SK-N-SH (cell line): ENCODE measurements around the gene CPM. TPM values are rescaled to one million over a fixed set of nuclear protein-coding genes. Genes with fewer than 3 reads are reported as not detected.

Experiments
- CTCF ChIA-PET: fragments of 300-600, 350-600 bp; formaldehyde crosslinking; extraction: SDS; loops from one replicate; lab custom pipeline; 2021; lab: Yijun Ruan, JAX
- POLR2A ChIA-PET: fragments of 350-600 bp; sonication (Branson Sonifier 250); formaldehyde crosslinking; extraction: SDS; loops from one replicate; lab custom pipeline; 2020; ENCODE audit warnings: antibody characterized with exemption, inconsistent platforms; lab: Yijun Ruan, JAX
- DNase-seq: peaks from one replicate; pipeline ENCODE4 v3.0.0; 2012
- H2AFZ ChIP-seq: fragments of 200-600 bp; sonication (generic); 2 replicates; pipeline ENCODE4 v1.8.1; 2016; ENCODE audit warnings: antibody characterized with exemption, mild to moderate bottlenecking, low read depth
- H3F3A ChIP-seq: fragments of 200-600 bp; sonication (generic); replicated peaks from 2 replicates; pipeline ENCODE3; 2016; ENCODE audit warnings: antibody characterized with exemption, mild to moderate bottlenecking; ENCODE audit not compliant: insufficient read depth
- H3K27ac ChIP-seq, 2 experiments: fragments of 200-500 bp in 1 of 2; fragments of 200-600 bp in 1 of 2; sonication (Bioruptor generic) in 1 of 2; sonication (generic), shearing (Covaris generic) in 1 of 2; 2 replicates each; pipeline versions ENCODE4 v1.5.1 to v1.6.1; 2014 to 2016; ENCODE audit warnings: low read depth in 2 of 2, inconsistent platforms in 1 of 2, low read length in 1 of 2, mild to moderate bottlenecking in 1 of 2, mixed read lengths in 1 of 2
- H3K27me3 ChIP-seq: fragments of 200-600 bp; sonication (generic), shearing (Covaris generic); 2 replicates; pipeline ENCODE4 v1.6.1; 2016; ENCODE audit warnings: mixed run types; ENCODE audit not compliant: insufficient read depth
- H3K36me3 ChIP-seq, 2 experiments: fragments of 200-500 bp in 1 of 2; fragments of 200-600 bp in 1 of 2; sonication (Bioruptor generic) in 1 of 2; sonication (generic) in 1 of 2; replicated peaks in 1 of 2; 2 replicates each; pipeline versions ENCODE3 to v1.5.1; 2014 to 2016; ENCODE audit warnings: low read length in 1 of 2, mild to moderate bottlenecking in 1 of 2; ENCODE audit not compliant: insufficient read depth in 2 of 2, control insufficient read depth in 1 of 2
- H3K4me1 ChIP-seq, 2 experiments: fragments of 200-500 bp in 1 of 2; fragments of 200-600 bp in 1 of 2; sonication (Bioruptor generic) in 1 of 2; sonication (generic), shearing (Covaris generic) in 1 of 2; 2 replicates each; pipeline versions ENCODE4 v1.5.1 to v1.6.1; 2014 to 2016; ENCODE audit warnings: low read depth in 1 of 2, low read length in 1 of 2, mixed run types in 1 of 2; ENCODE audit not compliant: insufficient read depth in 2 of 2, control insufficient read depth in 1 of 2
- H3K4me2 ChIP-seq: fragments of 200-600 bp; sonication (generic), shearing (Covaris generic); 2 replicates; pipeline ENCODE4 v1.6.1; 2017; ENCODE audit warnings: mixed run types
- H3K4me3 ChIP-seq, 2 experiments: fragments of 200-500 bp in 1 of 2; fragments of 200-600 bp in 1 of 2; sonication (Bioruptor generic) in 1 of 2; sonication (generic), shearing (Covaris generic) in 1 of 2; 2 replicates each; pipeline versions ENCODE4 v1.5.1 to v1.8.1; 2014 to 2016; ENCODE audit warnings: low read depth in 2 of 2, inconsistent platforms in 1 of 2, low read length in 1 of 2, mild to moderate bottlenecking in 1 of 2, mixed read lengths in 1 of 2, moderate library complexity in 1 of 2
- H3K79me2 ChIP-seq: fragments of 200-600 bp; sonication (generic); 2 replicates; pipeline ENCODE4 v1.8.1; 2017; ENCODE audit warnings: mild to moderate bottlenecking; ENCODE audit not compliant: insufficient read depth
- H3K9ac ChIP-seq: fragments of 200-600 bp; sonication (generic); 2 replicates; pipeline ENCODE4 v1.6.1; 2017; ENCODE audit warnings: mixed run types
- H3K9me2 ChIP-seq: fragments of 200-600 bp; sonication (generic); 2 replicates; pipeline ENCODE4 v1.6.1; 2017; ENCODE audit warnings: mixed run types
- H3K9me3 ChIP-seq: fragments of 200-600 bp; sonication (generic); 2 replicates; pipeline ENCODE4 v1.6.1; 2017; ENCODE audit warnings: mixed run types, mild to moderate bottlenecking, moderate library complexity
- H4K20me1 ChIP-seq: fragments of 200-600 bp; sonication (generic); 2 replicates; pipeline ENCODE4 v1.6.1; 2017; ENCODE audit warnings: mild to moderate bottlenecking, mixed run types; ENCODE audit not compliant: insufficient read depth
- ELF1 ChIP-seq: IDR thresholded peaks from 2 replicates; pipeline ENCODE4 v1.4.0; 2012
- FOXM1 ChIP-seq: IDR thresholded peaks from 2 replicates; pipeline ENCODE4 v1.4.0; 2012; ENCODE audit warnings: low read depth, mild to moderate bottlenecking
- MEF2A ChIP-seq: IDR thresholded peaks from 2 replicates; pipeline ENCODE4 v1.4.0; 2012; ENCODE audit warnings: low read depth, borderline replicate concordance
- RCOR1 ChIP-seq: fragments of 150-350 bp; IDR thresholded peaks from 2 replicates; pipeline ENCODE4 v1.6.1; 2017; ENCODE audit warnings: antibody characterized with exemption, low read length
- RFX5 ChIP-seq: IDR thresholded peaks from 2 replicates; pipeline ENCODE4 v1.6.1; 2012; ENCODE audit warnings: mild to moderate bottlenecking, improper control_type of control experiment, low read length
- RXRA ChIP-seq: IDR thresholded peaks from 2 replicates; pipeline ENCODE4 v1.4.0; 2012; ENCODE audit warnings: low read depth, mild to moderate bottlenecking, borderline replicate concordance
- TAF1 ChIP-seq: IDR thresholded peaks from 2 replicates; pipeline ENCODE4 v1.6.1; 2012; ENCODE audit warnings: low read depth, mild to moderate bottlenecking, low read length, moderate library complexity, borderline replicate concordance
- TCF12 ChIP-seq: IDR thresholded peaks from 2 replicates; pipeline ENCODE4 v1.4.0; 2012
- TEAD4 ChIP-seq: IDR thresholded peaks from 2 replicates; pipeline ENCODE4 v1.4.0; 2012; ENCODE audit warnings: mild to moderate bottlenecking, borderline replicate concordance; ENCODE audit not compliant: insufficient read depth
- YY1 ChIP-seq: IDR thresholded peaks from 2 replicates; pipeline ENCODE4 v1.4.0; 2012; ENCODE audit warnings: low read depth, mild to moderate bottlenecking
- WGBS: methylation state at CpG from one replicate; pipeline ENCODE4 v1.1.6; 2017; ENCODE audit warnings: low lambda C conversion rate; 5-methylcytosine and 5-hydroxymethylcytosine counted together
- polyA plus RNA-seq, 3 experiments: library from polyadenylated mRNA; depleted of rRNA; stranded (reverse); fragments of >200 nt; gene quantifications; 2 replicates each; pipeline ENCODE4 v1.2.3, GENCODE V29; 2012
- TF ChIP-seq, protein P1 (sequence below): fragments of 200-600 bp; sonication (generic); IDR thresholded peaks from 2 replicates; pipeline ENCODE4 v1.6.1; 2017; ENCODE audit warnings: antibody characterized with exemption, mild to moderate bottlenecking, moderate library complexity
- TF ChIP-seq, protein P2 (sequence below): IDR thresholded peaks from 2 replicates; pipeline ENCODE4 v1.6.1; 2012; ENCODE audit warnings: mild to moderate bottlenecking, low read depth, low read length, moderate library complexity
- TF ChIP-seq, protein P3 (sequence below): fragments of 150-350 bp; IDR thresholded peaks from 2 replicates; pipeline ENCODE4 v1.6.1; 2017; ENCODE audit warnings: antibody characterized with exemption, low read length, low read depth, borderline replicate concordance
- TF ChIP-seq, protein P4 (sequence below): fragments of 150-350 bp; IDR thresholded peaks from 2 replicates; pipeline ENCODE4 v1.6.1; 2016; ENCODE audit warnings: mild to moderate bottlenecking, low read depth, low read length
- TF ChIP-seq, protein P5 (sequence below): IDR thresholded peaks from 2 replicates; pipeline ENCODE4 v1.4.0; 2012; ENCODE audit warnings: low read depth

Gene CPM
- polyA plus RNA-seq, 1 of the 3 experiments (the other 2 are of a cell fraction): 10.8 TPM

DNA sequence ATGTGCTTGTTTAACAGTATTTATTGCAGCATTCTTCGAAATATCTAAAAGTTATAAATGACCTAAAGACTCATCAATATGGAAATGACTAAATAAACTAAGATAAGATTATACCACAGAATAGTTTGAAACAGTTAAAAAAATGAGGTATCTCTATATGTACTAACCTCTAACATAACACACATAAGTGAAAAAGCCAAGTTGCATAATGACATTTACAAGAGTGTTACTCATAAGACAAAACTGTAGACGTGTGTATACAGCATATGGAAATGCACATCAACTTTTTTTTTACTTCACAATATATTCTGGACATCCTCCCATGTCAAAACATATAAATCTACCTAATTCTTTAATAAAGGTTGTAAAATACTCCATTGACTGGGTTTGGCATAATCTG is 22.8 kb downstream of the CPM start:
- POLR2A ChIA-PET: no interaction called here
- 27% methylated on average over 2 of the region's 2 CpGs for WGBS

More for the DNA sequence above, 22.8 kb downstream of the CPM start:
- Histone ChIP-seq H3K79me2 (no peaks in the 10 kb centered on the region), H3K9ac (no peak overlapping the region), H3K4me3 (no peak overlapping the region), H3K9me3 (no peaks in the 10 kb centered on the region), H3K4me2 (no peak overlapping the region), H2AFZ (no peak overlapping the region), H3F3A (peaks cover 9% of the 10 kb centered on the region), H3K27me3 (no peaks in the 10 kb centered on the region), H3K4me1 (no peaks in the 10 kb centered on the region), H3K9me2 (no peaks in the 10 kb centered on the region), H4K20me1 (no peaks in the 10 kb centered on the region), H3K36me3 (no peaks in the 10 kb centered on the region), H3K27ac (no peak overlapping the region)
- DNase-seq: no peak
- CTCF ChIA-PET: no interaction called here
- TF ChIP-seq, protein P1, sequence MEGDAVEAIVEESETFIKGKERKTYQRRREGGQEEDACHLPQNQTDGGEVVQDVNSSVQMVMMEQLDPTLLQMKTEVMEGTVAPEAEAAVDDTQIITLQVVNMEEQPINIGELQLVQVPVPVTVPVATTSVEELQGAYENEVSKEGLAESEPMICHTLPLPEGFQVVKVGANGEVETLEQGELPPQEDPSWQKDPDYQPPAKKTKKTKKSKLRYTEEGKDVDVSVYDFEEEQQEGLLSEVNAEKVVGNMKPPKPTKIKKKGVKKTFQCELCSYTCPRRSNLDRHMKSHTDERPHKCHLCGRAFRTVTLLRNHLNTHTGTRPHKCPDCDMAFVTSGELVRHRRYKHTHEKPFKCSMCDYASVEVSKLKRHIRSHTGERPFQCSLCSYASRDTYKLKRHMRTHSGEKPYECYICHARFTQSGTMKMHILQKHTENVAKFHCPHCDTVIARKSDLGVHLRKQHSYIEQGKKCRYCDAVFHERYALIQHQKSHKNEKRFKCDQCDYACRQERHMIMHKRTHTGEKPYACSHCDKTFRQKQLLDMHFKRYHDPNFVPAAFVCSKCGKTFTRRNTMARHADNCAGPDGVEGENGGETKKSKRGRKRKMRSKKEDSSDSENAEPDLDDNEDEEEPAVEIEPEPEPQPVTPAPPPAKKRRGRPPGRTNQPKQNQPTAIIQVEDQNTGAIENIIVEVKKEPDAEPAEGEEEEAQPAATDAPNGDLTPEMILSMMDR: no peak
- TF ChIP-seq MEF2A: no peak
- TF ChIP-seq, protein P2, sequence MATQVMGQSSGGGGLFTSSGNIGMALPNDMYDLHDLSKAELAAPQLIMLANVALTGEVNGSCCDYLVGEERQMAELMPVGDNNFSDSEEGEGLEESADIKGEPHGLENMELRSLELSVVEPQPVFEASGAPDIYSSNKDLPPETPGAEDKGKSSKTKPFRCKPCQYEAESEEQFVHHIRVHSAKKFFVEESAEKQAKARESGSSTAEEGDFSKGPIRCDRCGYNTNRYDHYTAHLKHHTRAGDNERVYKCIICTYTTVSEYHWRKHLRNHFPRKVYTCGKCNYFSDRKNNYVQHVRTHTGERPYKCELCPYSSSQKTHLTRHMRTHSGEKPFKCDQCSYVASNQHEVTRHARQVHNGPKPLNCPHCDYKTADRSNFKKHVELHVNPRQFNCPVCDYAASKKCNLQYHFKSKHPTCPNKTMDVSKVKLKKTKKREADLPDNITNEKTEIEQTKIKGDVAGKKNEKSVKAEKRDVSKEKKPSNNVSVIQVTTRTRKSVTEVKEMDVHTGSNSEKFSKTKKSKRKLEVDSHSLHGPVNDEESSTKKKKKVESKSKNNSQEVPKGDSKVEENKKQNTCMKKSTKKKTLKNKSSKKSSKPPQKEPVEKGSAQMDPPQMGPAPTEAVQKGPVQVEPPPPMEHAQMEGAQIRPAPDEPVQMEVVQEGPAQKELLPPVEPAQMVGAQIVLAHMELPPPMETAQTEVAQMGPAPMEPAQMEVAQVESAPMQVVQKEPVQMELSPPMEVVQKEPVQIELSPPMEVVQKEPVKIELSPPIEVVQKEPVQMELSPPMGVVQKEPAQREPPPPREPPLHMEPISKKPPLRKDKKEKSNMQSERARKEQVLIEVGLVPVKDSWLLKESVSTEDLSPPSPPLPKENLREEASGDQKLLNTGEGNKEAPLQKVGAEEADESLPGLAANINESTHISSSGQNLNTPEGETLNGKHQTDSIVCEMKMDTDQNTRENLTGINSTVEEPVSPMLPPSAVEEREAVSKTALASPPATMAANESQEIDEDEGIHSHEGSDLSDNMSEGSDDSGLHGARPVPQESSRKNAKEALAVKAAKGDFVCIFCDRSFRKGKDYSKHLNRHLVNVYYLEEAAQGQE: no peak
- TF ChIP-seq, protein P3, sequence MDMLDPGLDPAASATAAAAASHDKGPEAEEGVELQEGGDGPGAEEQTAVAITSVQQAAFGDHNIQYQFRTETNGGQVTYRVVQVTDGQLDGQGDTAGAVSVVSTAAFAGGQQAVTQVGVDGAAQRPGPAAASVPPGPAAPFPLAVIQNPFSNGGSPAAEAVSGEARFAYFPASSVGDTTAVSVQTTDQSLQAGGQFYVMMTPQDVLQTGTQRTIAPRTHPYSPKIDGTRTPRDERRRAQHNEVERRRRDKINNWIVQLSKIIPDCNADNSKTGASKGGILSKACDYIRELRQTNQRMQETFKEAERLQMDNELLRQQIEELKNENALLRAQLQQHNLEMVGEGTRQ: no peak
- TF ChIP-seq TAF1: no peak
- no peak for TF ChIP-seq RCOR1
- TF ChIP-seq, protein P4, sequence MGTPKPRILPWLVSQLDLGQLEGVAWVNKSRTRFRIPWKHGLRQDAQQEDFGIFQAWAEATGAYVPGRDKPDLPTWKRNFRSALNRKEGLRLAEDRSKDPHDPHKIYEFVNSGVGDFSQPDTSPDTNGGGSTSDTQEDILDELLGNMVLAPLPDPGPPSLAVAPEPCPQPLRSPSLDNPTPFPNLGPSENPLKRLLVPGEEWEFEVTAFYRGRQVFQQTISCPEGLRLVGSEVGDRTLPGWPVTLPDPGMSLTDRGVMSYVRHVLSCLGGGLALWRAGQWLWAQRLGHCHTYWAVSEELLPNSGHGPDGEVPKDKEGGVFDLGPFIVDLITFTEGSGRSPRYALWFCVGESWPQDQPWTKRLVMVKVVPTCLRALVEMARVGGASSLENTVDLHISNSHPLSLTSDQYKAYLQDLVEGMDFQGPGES: no peak
- TF ChIP-seq FOXM1: no peak
- TF ChIP-seq RXRA: no peak
- TF ChIP-seq YY1: no peak
- no peak for TF ChIP-seq TEAD4
- no peak for TF ChIP-seq ELF1
- TF ChIP-seq, protein P5, sequence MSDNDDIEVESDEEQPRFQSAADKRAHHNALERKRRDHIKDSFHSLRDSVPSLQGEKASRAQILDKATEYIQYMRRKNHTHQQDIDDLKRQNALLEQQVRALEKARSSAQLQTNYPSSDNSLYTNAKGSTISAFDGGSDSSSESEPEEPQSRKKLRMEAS: no peak
- no peak for TF ChIP-seq RFX5
- no peak for TF ChIP-seq TCF12
